Stimulated activated CD4-positive, alpha-beta T cell treated with anti-CD3 and anti-CD28 coated beads, Interleukin-2, amount 100 ng/mL, for 24 hours (primary cell): ENCODE measurements around the gene SLC25A6.
A peak's percentile ranks its signal among the peaks of the same experiment; 100 is the strongest.
"Not testable (repeated sequence)": the region's sequence is repeated elsewhere in the genome, so short reads cannot be mapped to it uniquely, and the experiment has no call there.

Experiments used
- DNase-seq, 2 donors: peaks; one replicate each; pipeline ENCODE4 v3.0.0-alpha.2; 2020

Gene SLC25A6

DNA sequence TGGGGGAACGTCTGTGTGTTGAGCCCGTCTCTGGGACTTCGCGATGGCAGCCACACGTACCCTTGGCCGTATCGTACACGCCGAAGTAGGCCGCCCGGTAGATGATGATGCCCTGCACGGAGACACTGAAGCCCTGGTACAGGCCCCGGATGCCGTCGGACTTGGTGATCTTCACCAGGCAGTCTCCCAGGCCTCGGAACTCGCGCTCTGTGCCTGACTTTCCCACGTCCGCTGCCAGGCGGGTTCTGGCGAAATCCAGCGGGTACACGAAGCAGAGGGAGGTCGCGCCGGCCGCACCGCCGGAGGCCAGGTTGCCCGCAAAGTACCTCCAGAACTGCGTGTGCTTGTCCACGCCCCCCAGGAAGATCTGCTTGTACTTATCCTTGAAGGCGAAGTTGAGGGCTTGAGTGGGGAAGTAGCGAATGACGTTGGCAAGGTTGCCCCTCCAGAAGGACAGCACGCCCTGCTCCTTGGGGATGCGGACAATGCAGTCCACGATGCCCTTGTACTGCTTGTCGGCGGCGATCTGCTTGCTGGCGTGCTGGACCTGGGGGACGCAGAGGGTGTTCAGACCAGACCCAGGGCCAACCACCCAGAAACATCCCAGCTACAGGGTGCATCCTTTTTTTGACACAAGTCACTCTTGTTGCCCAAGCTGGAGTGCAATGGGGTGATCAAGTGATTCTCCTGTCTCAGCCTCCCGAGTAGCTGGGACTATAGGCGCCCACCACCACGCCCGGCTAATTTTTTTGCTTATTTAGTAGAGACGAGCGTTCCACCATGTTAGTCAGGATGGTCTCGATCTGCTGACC, 2.5 kb downstream of the SLC25A6 start:
- peak in 1 of 2 donors; percentile 19 for DNase-seq

DNA sequence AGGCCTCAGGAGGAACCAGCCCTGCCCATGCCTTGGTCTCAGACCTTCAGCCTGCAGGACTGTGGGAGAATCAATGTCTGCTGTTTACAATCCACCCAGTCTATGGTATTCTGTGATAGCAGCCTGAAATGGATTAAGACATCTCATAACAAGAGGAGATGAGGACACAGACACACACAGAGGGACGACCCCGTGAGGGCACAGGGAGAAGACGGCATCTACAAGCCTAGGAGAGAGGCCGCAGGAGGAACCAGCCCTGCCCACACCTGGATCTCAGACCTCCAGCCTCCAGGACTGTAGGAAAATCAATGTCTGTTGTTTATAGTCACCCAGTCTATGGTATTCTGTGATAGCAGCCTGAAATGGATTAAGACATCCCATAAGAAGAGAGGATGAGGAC, 3.3 kb downstream of the SLC25A6 start:
- no peak for DNase-seq

DNA sequence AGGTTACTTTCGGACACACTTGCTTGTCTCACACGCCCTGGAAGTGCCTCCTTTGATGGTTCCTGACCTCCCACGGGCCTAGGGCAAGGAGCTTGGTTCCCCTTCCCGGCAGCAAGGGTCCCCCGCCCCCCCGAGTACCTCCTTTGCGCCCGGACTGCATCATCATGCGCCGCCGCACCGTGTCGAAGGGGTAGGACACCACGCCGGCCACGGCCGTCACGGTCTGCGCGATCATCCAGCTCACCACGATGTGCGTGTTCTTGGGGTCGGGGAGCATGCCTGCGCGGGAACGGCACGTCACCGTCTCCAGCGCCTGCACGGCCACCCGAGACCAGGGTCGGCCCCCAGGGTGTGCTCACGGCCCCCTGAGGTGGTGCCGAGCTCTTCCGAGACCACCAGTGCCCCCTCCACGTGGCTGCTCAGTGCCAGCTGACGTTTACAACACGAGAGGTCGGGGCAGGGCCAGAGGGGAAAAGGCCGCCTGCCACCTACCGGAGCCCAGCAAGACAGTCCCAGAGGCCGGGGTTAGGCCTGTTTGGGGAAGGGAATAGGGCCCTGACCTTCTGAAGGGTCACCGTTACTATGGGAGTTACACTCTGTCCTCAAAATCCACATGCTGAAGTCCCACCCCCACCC, 4.7 kb downstream of the SLC25A6 start:
- DNase-seq: peak in 1 of 2 donors; percentile 18

DNA sequence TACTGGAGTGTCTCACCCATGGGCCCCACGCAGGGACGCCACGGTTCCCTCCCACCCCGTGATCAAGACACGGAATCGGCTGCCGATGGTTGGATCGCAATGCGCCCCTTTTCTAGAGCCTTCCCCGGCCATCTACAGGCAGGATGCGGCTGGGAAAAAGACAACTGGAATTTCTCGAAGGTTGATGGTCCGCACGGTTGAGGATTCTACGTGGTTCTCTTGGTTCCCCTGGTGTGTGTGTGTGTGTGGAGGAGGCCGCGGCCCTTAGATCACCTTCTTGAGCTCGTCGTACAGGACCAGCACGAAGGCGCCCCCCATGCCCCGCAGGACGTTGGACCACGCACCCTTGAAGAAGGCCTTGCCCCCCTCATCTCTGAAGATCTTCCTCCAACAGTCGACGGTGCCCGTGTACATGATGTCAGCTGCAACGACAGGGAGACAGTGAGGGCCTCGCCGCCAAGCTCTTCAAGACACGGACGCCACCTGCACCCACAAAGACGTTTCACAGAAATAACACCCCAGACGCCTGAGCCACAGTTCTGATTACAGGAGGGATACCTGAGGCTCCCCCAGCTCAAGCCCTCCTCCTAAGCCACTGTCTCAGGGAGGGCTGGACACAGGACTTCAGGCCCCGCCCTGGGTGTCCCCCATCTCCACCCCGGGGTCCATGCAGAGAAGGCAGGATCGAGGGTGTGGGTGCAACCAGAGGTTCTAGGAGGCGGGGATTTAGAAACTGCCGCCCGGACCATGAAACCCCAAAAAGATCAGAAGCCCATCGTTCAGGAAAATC, 5.4 kb downstream of the SLC25A6 start:
- DNase-seq: peak in 1 of 2 donors; percentile 21

DNA sequence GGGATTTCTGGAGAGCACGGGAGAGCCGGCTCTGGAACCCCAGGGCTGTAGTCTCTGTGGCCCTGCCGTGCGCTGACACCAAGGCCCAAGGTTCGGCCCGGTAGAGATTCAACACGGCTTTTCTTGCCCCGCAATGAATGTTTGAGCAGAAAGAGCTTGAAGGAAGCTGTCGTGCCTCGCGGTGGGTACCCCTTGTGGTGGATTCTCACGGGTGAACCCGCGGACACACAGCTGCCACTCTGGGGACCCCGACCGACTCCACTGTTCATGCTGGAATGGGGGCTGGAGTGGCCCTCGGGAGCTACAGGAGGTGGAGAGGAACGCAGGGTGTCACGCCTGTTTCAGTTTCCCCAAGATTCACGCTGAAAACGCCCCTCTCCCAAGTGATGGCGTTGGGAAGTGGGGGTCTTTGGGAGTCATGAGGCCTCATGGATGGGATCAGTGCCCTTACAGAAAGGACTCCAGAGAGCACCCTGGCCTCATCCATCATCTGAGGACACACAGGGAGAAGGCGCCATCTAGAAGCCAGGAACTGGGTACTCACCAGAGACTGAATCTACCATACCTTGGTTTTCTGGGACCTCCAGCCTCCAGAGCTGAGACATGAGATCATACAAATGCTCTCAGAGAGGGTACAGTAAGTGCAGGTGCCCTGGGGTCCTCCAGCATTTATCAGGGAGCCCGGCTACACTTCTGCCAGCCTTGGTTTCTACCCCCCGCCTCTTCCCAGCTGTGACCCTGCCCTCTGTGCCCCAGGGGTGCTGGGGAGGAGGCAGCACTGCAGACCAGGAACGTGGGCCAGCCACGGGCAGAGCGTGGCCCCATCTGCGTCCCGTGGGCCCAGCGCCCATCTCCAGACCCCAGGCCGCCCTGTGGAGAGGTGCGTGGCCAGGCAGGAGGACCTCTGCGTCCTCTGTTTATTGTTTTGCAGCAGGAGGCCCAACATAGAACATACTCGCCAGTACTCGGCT, 6.4 kb downstream of the SLC25A6 start:
- DNase-seq: peak in 1 of 2 donors; percentile 17

DNA sequence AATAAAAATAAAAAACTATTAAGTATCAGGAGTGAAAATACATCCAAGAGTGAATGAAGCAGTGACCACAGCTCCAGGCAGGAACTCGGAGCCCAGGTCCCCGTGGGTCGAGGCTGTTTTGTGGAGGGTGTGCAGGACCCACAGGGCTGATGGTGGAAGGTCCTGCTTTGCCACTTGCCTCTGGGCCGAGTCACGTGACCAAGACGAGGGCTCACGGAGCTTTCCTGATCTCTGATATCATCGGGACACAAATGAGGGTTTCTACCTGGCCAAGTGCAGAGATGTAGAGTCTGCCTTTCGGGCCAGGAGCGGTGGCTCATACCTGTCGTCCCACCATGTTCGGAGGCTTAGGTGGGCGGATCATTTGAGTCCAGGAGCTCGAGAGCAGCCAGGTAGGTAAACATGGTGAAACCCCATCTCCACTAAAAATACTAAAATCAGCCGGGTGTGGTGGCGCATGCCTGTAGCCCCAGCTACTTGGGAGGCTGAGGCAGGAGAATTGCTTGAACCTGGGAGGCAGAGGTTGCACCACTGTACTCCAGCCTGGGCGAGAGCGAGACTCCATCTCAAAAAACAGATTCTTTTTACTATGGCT, 7.2 kb downstream of the SLC25A6 start:
- peak in 1 of 2 donors; percentile 19 for DNase-seq

DNA sequence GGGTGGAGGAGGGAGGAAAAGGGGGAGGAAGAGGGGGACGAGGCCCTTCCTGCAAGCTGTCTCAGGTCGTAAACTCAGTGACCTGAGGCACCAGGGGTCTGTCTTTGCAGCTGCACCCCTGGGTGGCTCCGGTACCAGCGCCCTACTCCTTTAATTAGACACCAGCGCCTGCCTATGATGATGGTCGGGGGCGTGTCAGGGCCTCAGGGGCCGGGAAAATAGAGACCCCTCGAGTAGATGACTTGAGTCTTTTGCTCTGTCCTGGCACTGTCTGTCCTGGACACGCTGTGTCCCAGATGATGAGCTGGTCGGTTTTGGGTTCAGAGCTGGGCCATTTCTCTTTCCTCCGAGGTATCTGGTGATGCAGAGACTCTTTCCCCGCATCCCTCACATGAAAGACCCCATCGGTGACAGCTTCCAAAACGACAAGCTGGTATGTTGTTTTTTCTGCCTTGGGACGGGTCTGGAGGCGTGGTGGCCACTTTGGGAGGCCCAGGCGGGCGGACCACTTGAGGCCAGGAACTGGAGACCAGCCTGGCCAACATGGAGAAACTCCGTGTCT, 11.2 kb downstream of the SLC25A6 start:
- peak in 1 of 2 donors; percentile 30 for DNase-seq

DNA sequence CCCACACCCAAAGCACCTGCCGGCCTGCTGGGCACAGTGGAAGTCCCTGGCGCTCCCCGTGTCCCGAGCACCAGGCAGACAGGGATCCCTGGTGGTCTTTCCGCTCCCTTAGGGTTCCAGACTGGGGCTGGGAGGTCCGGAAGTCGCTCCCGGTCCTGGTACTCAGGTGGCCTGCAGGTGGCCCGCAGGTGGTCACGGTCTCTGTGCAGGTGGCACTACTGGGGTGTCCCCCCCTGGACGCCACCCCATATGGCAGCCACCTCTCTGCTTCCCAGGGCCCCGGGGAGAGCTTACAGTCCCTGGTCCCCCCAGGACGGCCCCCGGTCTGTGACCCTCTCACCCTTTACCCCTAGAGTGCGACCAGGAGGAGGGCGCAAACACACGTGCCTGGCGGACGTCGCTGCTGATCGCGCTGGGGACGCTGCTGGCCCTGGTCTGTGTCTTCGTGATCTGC, 13.6 kb downstream of the SLC25A6 start:
- no peak for DNase-seq

DNA sequence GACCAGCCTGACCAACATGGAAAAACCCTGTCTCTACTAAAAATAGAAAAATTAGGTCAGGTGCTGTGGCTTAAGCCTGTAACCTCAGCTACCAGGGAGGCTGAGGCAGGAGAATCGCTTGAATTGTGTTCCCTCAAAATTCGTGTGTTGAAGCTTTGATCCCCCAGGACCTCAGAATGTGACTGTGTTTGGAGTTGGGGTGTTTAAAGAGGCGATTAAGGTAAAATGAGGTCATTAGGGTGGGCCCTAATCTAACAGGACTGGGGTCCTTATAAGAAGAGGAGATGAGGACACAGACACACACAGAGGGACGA, 23.6 kb downstream of the SLC25A6 start:
- DNase-seq: no peak

DNA sequence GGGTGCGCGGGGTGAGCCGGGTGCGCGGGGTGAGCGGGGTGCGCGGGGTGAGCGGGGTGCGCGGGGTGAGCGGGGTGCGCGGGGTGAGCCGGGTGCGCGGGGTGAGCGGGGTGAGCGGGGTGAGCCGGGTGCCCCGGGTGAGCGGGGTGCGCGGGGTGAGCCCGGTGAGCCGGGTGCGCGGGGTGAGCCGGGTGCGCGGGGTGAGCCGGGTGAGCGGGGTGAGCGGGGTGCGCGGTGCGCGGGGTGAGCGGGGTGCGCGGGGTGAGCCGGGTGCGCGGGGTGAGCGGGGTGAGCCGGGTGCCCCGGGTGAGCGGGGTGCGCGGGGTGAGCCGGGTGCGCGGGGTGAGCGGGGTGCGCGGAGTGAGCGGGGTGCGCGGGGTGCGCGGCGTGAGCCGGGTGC, 25.6 kb downstream of the SLC25A6 start:
- not testable (repeated sequence) for DNase-seq

DNA sequence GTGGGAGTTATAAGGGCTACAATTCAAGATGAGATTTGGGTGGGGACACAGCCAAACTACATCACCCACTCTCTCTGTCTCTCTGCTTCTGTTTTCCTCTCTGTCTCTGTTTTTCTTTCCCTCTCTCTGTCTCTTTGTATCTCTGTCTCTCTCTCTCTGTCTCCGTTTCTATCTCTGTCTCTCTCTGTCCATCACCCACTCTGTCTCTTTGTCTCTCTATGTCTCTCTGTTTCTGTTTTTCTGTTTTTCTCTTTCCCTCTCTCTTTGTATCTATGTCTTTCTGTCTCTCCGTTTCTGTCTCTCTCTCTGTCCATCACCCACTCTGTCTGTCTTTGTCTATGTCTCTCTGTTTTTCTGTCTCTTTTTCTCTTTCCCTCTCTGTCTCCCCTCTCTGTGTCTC, 30.0 kb downstream of the SLC25A6 start:
- no peak for DNase-seq

DNA sequence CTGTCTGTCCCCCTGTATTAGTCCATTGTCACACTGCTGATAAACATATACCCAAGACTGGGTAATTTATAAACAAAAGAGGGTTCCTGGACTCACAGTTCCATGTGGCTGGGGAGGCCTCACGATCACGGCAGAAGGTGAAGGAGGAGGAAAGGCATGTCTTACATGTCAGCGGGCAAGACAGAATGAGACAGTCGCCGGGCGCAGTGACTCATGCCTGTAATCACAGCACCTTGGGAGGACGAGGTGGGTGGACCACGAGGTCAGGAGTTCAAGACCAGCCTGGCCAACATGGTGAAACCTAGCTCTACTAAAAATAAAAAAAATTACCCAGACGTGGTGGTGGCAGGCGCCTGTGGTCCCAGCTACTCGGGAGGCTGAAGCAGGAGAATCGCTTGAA, 30.6 kb downstream of the SLC25A6 start:
- no peak for DNase-seq

DNA sequence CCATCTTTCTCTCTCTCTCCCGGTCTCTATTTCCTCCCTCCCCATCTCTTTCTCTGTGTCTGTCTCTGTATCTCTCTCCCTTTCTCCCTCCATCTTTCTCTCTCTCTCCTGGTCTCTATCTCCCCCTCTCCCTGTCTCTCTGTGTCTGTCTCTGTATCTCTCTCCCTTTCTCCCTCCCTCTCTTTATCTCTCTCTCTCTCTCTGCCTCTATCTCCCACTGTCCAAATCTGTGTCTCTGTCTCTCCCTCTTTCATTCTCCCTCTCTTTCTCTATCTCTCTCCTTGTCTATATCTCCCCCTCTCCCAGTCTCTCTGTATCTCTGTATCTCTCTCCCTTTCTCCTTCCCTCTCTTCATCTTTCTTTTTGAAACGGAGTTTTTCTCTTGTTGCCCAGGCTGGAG, 31.7 kb downstream of the SLC25A6 start:
- no peak for DNase-seq

DNA sequence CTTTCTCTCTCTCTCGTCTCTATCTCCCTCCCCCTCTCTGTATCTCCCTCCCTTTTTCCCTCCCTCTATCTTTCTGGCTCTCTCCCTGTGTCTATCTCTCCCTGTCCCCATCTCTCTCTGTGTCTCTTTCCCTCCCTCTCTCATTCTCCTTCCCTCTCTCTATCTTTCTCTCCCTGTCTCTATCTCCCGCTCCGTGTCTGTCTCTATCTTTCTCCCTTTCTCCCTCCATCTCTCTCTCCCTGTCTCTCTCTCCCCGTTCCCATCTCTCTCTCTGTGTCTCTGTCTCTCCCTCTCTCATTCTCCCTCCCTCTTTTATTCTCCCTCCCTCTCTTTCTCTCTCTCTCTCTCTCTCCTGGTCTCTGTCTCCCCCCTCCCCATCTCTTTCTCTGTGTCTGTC, 32.4 kb downstream of the SLC25A6 start:
- DNase-seq: no peak

DNA sequence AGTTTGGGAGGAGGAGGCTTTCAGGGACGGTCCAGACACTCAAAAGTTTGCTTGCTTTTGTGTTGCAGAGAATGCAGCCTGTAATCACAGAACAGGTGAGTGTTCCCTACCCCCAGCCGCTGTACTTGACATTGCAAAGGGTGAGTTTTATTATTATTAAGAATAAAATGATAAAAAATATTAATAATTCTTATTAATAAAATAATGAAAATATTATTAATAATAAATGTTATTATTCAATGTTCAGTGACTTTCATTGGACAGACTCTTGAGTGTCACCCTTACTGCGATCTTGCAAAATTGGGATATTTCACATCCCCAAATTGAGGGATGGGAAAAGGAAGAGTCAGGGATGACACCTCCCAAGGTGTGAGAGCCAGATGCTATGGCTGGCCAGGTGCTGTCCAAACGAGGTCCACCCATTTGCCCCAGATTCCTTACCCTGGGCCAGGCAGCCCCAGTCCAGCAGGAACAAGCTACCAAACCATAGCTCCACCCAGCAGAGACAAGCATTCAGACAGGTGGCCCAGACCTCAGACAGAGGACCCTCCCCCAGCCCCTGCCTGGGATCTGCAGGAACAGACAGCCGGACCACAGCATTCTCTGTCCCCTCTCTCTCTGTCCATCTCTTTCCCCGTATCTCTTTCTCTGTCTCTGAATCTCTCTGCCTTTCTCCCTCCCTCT, 33.0 kb downstream of the SLC25A6 start:
- no peak for DNase-seq

DNA sequence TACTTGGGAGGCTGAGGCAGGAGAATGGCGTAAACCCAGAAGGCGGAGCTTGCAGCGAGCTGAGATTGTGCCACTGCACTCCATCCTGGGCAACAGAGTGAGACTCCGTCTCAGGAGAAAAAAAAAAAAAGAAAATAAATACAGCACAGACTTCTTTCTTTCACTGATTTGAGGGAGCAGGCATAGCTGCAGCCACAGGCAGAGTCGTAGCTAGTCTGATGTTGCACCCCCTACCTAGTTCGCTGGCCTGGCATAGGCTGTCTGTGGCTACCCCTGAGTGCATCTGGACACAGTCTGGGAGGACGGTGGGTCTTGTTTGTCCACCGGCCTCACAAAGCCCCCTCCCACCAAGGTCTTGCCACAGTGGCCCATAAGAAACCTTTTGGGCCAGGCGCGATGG, 33.9 kb downstream of the SLC25A6 start:
- DNase-seq: no peak

DNA sequence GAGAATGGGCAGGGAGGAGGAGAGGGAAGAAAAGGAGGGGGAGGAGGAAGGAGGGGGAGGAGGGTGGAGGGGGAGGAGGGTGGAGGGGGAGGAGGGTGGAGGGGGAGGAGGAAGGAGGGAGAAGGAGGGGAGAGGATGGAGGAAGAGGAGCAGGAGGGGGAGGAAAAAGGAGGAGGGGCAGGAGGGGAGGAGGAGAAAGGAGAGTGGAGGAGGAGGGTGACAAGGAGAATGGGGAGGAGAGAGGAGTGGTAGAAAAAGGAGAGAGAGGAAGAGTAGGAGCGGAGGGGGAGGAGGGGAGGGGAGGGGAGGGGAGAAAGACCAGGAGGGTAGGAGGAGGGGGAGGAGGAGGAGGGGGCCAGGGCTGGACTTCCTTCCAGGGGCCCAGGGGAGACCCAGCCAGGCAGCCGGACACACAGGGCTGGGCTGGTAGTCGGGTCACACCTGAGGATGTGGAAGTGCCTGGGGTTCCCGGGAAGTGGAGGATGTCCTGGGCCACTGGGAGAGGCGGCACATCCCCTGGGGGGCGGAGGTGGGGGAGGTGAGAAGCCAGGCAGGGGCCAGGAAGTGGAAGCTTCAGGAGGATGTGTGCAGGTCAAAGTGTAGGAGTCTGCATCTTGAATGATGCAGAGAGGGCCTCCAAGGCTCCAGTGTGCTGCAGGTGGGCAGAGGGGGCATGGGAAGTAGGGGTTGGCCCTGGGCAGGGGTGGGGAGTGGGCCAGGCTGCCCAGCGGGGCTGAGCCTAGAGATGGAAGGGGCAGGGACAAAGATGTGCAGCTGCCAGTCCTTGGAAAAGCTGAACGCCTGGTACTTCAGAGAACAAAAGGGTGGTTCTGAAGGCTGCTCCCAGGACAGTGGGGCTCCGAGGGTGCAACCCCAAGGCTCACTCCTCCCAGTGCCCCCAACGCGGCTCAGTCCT, 36.5 kb downstream of the SLC25A6 start:
- DNase-seq: no peak

DNA sequence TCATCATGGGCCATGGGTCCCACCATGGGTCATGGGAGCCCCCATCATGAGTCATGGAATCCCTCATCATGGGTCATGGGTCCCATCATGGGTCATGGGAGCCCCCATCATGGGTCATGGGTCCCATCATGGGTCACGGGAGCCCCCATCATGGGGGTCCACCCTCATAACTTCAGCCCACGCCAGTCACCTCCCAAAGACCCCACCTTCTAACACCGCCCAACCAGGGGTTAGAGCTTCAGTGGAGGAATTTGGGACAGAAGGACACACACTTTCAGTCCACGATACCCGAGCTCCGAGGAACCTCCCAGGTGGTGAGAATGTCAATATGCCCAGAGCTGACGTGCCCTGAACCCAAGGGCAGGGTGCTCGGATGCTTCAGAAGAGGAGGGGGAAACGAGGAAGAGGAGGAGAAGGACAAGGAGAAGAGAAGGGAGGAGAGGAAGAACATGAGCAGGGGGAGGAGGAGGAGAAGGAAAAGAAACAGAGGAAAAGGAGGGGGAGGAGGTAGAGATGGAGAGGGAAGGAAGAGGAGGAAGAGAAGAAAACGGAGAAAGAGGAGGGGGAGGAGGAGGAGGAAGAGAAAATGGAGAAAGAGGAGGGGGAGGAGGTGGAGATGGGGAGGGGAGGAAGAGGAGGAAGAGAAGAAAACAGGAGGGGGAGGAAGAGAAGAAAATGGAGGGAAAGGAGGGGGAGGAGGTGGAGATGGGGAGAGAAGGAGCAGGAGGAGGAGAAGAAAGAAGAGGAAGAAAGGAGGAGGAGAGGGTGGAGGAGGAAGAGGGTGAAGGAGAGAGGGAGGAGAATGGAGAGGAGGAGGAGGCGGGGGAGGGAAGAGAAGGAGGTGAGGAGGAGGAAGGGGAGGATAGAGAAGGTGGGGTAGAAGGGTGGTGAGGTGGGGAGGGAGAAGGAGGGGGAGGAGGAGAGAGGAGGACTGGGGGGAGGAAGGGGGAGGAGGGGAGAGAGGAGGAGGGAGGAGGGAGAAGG, 37.6 kb downstream of the SLC25A6 start:
- DNase-seq: no peak
